GM13977 (cell line): ENCODE results near the gene CEMIP2.
A peak's percentile ranks its signal among the peaks of the same experiment; 100 is the strongest.

ENCODE experiments used
- DNase-seq: peaks from one replicate; pipeline ENCODE4 v3.0.0; 2012; ENCODE audit warnings: low spot score
- in situ Hi-C: fragments of 300-500 bp; cut with MboI; formaldehyde crosslinking; loops from one replicate; pipeline ENCODE4 v1.12.0; 2022; ENCODE audit warnings: low sequenced_read_pairs, low pct_unique_long_range_greater_than_20kb, mixed read lengths, inconsistent platforms; ENCODE audit not compliant: unreplicated experiment
- TF ChIP-seq, protein P1 (sequence below): IDR thresholded peaks from 2 replicates; pipeline ENCODE4 v1.5.1; 2012; ENCODE audit warnings: mild to moderate bottlenecking, control low read depth; ENCODE audit not compliant: insufficient read depth; ENCODE audit errors: extremely low read depth, missing control alignments

Gene CEMIP2, protein sequence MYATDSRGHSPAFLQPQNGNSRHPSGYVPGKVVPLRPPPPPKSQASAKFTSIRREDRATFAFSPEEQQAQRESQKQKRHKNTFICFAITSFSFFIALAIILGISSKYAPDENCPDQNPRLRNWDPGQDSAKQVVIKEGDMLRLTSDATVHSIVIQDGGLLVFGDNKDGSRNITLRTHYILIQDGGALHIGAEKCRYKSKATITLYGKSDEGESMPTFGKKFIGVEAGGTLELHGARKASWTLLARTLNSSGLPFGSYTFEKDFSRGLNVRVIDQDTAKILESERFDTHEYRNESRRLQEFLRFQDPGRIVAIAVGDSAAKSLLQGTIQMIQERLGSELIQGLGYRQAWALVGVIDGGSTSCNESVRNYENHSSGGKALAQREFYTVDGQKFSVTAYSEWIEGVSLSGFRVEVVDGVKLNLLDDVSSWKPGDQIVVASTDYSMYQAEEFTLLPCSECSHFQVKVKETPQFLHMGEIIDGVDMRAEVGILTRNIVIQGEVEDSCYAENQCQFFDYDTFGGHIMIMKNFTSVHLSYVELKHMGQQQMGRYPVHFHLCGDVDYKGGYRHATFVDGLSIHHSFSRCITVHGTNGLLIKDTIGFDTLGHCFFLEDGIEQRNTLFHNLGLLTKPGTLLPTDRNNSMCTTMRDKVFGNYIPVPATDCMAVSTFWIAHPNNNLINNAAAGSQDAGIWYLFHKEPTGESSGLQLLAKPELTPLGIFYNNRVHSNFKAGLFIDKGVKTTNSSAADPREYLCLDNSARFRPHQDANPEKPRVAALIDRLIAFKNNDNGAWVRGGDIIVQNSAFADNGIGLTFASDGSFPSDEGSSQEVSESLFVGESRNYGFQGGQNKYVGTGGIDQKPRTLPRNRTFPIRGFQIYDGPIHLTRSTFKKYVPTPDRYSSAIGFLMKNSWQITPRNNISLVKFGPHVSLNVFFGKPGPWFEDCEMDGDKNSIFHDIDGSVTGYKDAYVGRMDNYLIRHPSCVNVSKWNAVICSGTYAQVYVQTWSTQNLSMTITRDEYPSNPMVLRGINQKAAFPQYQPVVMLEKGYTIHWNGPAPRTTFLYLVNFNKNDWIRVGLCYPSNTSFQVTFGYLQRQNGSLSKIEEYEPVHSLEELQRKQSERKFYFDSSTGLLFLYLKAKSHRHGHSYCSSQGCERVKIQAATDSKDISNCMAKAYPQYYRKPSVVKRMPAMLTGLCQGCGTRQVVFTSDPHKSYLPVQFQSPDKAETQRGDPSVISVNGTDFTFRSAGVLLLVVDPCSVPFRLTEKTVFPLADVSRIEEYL (N-terminal part only)

DNA sequence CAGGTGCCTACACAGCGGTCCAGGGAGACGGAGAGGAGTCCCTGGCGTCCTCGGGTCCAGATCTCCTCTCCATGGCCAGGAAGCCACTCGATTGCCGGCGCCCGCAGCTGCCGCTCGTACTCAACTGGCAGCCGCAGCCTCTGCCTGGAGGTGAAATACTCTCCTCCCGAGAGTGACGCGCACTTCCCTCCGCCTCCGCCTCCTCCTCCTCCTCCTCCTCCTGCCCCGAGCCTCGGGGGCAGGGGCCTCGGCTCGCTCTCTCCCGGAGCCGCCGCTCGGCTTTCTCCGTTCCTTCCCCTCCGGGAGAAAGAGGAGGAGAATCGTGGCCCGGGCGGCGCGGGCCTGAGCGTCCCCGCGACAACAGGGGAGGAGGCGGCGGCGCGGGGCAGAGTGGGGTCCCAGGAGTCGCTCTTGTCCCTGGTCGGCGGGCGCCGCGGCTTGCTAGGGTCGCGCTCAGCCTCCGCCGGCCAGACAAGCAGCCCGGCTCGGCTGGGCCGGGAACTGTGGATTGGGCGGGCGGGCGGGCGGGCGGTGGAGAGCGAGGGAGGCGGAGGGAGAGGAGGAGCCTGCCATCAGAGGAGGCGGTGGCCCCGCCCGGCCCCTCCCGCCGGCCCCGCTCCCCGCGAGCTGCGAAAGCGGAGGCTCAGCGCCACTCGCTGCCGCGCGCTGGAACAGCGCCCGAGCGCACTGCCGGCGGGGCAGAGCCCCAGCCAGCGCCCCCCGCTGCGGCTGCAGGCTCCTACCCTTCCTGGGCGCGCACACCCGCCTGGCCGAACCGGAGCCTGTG, at the start of gene CEMIP2:
CEMIP2 (minus strand) TSS at position 126 of the 787 bp plus-strand sequence. CDS start 18,140 bp downstream, outside the sequence.
- TF ChIP-seq, protein P1, sequence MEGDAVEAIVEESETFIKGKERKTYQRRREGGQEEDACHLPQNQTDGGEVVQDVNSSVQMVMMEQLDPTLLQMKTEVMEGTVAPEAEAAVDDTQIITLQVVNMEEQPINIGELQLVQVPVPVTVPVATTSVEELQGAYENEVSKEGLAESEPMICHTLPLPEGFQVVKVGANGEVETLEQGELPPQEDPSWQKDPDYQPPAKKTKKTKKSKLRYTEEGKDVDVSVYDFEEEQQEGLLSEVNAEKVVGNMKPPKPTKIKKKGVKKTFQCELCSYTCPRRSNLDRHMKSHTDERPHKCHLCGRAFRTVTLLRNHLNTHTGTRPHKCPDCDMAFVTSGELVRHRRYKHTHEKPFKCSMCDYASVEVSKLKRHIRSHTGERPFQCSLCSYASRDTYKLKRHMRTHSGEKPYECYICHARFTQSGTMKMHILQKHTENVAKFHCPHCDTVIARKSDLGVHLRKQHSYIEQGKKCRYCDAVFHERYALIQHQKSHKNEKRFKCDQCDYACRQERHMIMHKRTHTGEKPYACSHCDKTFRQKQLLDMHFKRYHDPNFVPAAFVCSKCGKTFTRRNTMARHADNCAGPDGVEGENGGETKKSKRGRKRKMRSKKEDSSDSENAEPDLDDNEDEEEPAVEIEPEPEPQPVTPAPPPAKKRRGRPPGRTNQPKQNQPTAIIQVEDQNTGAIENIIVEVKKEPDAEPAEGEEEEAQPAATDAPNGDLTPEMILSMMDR, result peak; percentile 78
- DNase-seq, result peak; percentile 89
- in situ Hi-C loops, result loop anchor here (25.0 kb wide), 1 partner anchor 481 kb away; no protein-coding TSS in a partner anchor

DNA sequence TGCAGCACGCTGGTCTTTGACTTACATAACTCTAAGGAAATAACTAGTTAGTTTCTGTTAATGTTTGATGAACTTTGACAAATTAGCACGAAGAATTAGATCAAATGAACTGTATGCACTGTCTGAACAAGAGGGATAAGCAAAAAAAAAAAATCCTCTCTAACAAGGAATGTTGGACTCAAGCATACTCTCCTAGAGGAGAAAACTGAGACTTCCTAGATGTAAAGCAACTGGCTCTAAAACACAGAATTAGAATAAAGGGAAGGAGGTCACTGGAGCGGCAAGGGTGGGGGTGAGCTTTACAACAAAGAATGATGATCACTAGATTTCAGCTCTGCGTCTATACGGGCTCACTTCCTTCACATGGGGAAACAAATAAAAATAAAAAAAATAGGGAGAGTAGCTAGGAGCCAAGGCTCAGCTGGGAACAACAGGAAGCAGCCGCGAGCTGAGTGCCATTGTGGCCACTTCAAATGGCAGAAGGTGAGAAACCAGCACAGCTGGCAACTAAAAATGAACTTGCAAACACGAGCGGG, 48.7 kb upstream of the CEMIP2 start:
- TF ChIP-seq, protein P1, result no peak
- DNase-seq, result no peak
- in situ Hi-C loops, result loop anchor here (25.0 kb wide), 2 partner anchors 195 to 445 kb away; no protein-coding TSS in a partner anchor

DNA sequence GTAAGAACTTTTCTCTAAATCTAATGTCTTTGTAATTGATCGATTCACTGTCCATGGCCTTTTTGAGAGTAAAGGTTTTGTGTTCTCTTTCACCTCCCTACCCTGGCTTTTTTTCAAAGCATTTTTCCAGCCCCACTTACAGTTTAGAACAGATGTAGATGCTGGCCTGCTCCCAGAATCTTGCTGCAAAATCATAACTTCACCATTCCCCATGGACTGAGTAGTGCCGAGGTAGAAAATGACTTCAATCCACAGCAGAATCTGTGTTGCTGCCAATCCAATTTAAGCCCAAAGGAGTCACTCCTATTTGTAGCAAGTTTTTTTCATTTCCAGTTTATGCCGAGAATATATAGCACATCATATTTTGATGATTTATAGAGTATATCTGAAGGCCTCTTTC, 46.5 kb upstream of the CEMIP2 start:
- DNase-seq, result no peak
- TF ChIP-seq, protein P1, result no peak
- in situ Hi-C loops, result loop anchor here (25.0 kb wide), 2 partner anchors 197 to 447 kb away; no protein-coding TSS in a partner anchor

DNA sequence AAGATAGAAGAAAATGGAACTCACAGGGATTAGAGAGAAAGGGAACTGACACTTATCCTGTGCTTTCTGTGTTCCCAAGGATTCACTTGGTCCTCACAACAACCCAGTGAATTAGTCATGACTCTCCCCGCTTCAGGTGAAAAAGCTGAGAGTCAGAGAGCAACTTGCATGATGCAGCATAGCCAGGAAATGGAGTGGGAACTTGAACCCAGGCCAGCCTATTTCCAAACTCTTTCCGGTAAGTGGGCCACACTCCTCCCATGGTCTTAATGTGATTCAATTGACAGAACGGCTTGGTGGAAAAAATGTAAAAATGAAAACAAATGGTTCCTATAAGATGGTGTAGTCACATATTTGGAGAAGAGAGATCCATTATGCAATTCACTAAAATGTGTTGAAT, 45.9 kb upstream of the CEMIP2 start:
- TF ChIP-seq, protein P1, result no peak
- no peak for DNase-seq
- in situ Hi-C loops, result loop anchor here (25.0 kb wide), 2 partner anchors 198 to 448 kb away; no protein-coding TSS in a partner anchor

DNA sequence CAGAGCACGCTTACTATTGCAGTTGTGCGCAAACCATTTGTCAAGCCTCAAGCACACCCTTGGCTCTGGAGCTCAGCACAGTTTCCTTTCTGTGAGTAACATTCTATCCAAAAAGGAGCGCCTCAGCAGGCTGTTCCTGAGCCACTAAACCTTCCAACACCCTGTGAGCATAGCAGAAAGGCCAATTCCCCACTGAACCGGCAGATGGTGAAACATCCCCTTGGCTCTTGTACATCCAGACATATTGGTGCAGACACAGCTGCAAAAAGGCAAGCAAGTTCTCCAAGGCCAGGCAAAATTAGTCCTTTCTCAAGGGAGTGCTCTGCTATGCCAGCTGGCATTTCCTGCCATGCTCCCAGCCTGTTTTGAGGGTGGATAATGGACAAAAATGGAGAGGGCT, 44.1 kb upstream of the CEMIP2 start:
- in situ Hi-C loops, result loop anchor here (25.0 kb wide), 2 partner anchors 200 to 450 kb away; no protein-coding TSS in a partner anchor
- TF ChIP-seq, protein P1, result no peak
- no peak for DNase-seq
